Measurements from ENCODE around the gene FBLN5. TPM values are rescaled to one million over a fixed set of nuclear protein-coding genes. Genes with fewer than 3 reads are reported as not detected.
A peak's percentile ranks its signal among the peaks of the same experiment; 100 is the strongest.

Gene FBLN5
- total RNA-seq, 1 donor from 2014 or later: 4.9 TPM

DNA sequence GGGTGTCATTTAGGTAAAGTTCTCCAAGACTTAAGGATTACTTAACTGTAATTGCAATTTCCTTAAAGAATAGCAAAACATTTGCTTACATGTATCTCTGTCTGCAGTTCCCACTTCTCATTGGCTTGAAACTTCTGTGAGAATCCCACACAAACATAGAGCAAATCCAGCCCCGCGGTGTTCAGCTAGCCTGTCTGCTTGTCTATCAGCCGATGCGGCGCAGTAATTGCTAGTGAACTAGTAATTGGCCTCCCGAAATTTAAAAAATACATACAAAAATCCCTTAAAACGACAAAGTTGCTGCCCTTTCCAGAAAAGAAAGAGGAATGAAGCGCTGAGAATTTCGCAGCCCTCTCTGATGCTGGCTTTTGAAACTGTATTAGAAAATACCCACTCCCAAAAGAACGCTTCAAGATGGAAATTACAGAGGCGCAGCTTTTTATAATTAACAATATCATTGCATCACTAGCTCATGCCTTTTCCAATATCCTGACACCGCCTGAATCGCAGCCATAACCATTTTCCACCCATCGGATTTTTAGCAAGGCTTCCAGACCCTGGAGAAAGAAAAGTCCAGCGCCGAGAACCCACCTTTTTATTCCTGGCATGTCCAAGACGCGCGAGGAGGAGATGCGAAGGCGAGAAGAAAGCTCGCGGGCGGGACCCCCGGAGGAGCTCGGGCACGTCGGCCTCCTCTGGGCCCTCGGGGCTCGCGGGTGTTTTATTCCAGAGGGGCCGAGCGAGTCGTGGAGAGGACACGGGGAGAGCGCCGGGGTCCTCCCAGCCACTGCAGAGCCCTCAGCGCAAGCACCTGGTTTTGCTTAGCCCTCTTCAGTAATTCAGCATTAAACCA is 646 bp downstream of the FBLN5 start:
- DNase-seq (ENCODE audit: low read depth): peak; percentile 33

GRCh38 chr14:91945751-91946621 is 1.5 kb downstream of the FBLN5 start:
- DNase-seq (ENCODE audit: low read depth): no peak

DNA sequence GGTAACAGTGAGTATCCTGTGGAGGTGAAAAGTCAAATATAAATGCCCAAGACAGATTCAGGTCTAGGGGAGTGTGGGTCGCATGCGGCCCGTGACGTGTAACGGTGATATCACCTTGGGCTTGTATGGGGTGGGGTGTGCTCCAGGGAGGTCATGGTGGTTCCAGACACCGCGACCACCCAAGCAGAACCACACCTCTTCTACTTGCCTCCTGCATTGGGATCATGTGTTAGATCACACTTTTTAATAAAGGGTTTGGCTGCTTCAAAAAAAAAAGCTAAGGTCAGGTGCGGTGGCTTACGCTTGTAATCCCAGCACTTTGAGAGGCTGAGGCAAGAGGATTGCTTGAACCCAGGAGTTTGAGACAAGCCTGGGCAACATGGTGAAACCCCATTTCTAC is 4.5 kb downstream of the FBLN5 start:
- DNase-seq (ENCODE audit: low read depth): no peak

DNA sequence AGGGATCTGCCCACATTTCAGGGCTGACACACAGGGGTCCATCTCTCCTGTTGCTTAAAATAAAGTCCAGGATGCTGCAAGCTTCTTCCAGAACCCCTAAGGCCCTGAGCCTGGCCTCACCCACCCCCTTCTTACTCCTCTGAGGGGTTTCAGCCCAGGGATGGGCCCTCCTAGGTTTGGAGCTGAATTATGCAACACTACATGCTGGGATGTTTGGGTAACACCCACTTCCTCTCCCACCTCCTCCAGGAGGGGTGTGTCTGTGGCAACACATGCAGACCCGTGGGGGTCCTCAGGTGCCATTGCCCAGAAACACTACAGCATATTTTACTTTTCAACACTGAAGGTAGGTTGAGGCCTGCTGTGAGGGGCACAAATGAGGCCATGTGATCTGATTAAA is 5.4 kb downstream of the FBLN5 start:
- no peak for DNase-seq (ENCODE audit: low read depth)

DNA sequence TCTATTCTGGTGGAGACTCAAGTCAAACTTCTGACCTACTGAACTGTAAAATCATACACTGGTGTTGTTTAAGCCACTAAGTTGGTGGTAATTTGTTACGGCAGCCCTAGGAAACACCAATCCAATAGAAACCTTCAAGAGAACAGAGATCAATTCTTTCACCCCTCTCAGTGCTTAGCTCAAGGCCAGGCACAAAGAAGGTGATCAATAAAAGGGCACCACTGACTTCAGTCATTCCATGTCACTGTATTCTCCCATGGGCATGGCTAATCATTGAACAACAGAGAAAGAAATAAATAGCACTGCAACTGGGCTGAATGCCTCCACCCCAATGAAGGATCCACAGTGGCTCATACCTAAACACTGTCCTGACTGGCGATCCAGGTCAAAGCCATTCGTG is 7.3 kb downstream of the FBLN5 start:
- no peak for DNase-seq (ENCODE audit: low read depth)

DNA sequence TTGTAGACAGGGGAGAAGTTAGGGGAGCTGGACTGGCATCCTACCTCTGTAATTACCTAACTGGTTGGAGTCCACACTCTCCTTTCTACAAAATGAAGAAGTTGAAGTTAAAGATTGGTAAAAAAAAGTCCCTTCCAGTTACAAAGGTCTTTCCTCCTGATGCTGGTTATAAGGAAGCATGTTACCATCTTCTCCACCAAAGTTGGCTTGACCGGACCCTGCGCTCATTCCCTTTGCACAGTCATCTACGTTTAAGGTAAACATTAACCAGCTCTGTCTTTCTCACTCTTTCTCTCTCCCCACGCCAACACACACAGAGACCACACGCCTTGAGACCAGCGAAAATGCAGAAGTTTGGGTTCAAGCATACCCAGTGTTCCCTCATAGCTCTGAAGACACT is 11.9 kb downstream of the FBLN5 start:
- no peak for DNase-seq (ENCODE audit: low read depth)

DNA sequence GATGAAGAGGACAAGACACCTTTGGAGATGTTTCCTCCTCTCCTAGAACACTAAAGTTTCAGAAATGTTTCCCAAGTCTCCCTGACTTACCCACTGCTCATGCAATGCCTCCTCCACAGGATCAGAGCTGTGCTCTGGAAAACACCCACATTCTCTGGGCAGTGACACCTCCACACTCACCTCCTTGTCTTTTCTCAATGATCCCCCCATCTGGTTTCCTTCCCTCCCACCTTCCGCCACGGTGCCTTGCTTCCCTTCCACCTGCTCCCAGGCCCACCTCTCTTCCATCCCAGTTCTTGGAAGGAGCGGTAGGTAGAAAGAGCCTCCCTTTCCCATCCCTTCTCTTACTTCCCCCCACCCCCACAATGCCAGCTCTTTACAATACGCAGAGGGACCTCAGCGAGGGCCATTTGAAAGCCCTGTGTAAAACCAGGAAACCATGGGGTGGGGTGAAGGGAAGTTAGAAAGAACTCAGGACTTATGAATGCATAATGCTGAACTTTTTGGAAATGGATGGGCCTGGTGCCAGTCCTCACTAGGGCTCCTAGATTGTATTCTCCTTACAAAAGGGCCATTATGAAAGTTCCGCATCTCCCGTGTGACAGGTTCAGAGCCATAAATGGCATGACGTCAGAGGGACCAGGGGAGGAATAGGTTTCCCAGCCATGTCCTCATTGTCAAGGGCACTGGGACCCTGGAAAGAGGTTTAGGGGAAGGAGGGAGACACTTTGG is 12.8 kb downstream of the FBLN5 start:
- DNase-seq (ENCODE audit: low read depth): no peak

GRCh38 chr14:91931478-91932088 is 15.9 kb downstream of the FBLN5 start:
- no peak for DNase-seq (ENCODE audit: low read depth)

- DNase-seq (ENCODE audit: low read depth): peak; percentile 57
Observed at GRCh38 chr14:91929700-91930099, 17.8 kb downstream of the FBLN5 start.

GRCh38 chr14:91927800-91928199 is 19.7 kb downstream of the FBLN5 start:
- no peak for DNase-seq (ENCODE audit: low read depth)

DNA sequence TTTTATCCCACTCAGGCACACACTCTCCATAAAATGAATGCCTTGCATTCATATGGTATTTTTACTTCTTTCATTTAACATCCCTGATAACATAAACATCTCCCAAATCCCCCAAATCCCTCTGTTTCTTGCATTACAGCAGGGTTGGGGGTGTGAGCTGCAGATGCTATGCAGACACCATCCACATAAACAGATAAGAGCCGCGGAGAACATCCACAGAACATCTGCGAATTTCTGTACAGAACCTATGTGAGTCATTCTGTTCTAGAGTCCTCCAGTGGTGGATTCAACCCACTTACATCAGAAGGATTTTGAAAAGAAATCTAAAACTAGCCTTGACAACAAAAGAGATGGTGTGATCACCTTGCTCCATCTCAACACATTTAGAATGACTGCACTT is 20.3 kb downstream of the FBLN5 start:
- no peak for DNase-seq (ENCODE audit: low read depth)

- no peak for DNase-seq (ENCODE audit: low read depth)
Observed at GRCh38 chr14:91926131-91926890, 21.2 kb downstream of the FBLN5 start.

GRCh38 chr14:91925727-91926121 is 21.8 kb downstream of the FBLN5 start:
- no peak for DNase-seq (ENCODE audit: low read depth)

DNA sequence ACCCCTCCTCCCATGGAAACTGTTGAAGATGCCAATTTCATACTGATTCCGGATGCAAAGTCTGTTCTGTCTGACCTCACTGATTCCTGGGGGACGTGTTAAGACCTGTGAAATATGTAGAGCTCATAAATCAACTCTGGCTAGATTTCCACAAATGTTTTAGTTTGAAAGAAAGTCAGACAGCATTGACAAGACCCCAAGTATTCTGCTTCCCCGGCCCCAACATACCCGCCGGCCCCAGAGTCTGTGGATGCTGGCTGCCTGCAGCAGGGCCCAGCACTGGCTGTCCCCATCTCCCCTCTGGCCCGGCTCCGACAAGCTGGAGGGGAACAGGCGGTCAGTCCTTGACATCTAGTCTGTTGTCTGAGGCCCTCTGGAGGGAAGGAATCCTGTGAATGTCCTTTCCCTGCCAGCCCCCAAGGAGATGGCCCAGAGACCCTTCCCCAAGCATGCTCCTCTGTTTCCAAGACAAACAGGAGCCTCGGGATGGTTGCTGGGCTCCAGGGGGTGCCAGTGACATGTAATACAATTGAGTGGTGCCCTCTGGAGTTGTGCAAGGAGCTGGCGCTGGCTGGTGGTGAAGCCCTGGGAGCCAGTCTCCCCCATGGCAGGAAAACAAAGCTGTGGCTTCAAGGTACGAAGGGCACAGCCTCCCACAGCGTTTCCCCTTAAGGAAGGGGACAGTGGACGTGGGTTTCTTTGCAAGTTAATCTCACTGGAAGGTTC is 22.3 kb downstream of the FBLN5 start:
- DNase-seq (ENCODE audit: low read depth): no peak

DNA sequence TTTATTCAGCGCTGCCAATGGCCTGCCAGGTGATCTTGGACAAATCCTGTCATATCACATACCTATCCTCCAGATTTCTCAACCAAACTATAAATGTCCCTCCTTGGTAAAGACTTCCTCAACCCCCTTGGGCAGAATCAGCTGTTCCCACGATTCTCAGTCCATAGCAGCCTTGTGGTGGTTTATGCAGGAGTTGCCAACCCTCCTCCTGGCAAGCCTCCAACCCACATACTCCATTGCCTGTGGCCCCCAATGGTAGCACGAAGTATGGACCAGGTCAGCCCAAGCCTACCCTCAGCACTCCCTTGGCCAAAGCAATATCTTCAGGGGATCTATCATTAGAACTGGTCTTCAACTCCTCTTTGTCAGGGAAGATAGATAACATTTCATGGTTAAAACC is 27.0 kb downstream of the FBLN5 start:
- DNase-seq (ENCODE audit: low read depth): peak; percentile 64

- peak; percentile 38 for DNase-seq (ENCODE audit: low read depth)
Observed at GRCh38 chr14:91919814-91920213, 27.7 kb downstream of the FBLN5 start.

DNA sequence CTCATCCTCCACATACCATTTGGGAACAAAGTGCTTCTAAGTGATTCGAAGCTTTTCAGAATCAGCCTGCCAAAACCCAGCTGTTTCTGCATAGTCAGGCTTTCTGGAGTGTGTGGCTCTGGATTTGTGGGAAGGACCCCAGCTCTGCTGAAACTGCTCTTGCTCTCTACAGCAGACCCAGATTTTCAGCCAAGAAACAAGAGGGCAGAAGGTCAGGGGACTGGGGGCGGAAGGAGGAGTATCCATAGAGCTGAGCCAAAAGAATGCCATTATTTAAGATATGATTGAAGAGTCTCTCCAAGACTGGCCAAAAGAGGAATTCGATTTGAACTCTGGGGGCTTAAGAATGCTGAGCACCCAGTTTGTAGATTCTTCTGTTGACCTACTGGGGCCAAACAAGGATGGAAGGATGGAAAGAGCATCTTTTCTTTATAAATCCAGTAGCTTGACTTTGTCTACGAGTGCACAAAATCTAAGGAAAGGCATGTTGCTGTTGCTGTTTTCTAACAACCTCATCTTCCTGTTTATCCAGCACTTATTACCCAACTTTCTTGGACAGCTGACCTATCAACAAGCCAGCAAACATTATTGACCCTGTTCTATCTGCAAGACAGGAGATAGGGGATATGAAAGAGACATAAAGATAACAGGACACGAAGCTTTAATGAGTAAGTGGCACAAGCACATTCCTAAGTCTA is 29.2 kb downstream of the FBLN5 start:
- DNase-seq (ENCODE audit: low read depth): no peak

GRCh38 chr14:91912035-91912434 is 35.5 kb downstream of the FBLN5 start:
- DNase-seq (ENCODE audit: low read depth): no peak

- peak; percentile 54 for DNase-seq (ENCODE audit: low read depth)
Observed at GRCh38 chr14:91911474-91912032, 35.9 kb downstream of the FBLN5 start.

Data from myocyte (in vitro differentiated cells).